H1 (cell line): ENCODE data around the gene SNX27. TPM values are rescaled to one million over a fixed set of nuclear protein-coding genes. Genes with fewer than 3 reads are reported as not detected.

Experiments used
- CTCF ChIA-PET: fragments of 300-600 bp; sonication (Branson Sonifier 250); formaldehyde crosslinking; loops from one replicate; lab custom pipeline; 2021; ENCODE audit not compliant: partially characterized antibody; lab: Charles Lee
- POLR2A ChIA-PET: fragments of 300-600 bp; sonication (Branson Sonifier 250); formaldehyde crosslinking; loops from one replicate; lab custom pipeline; 2021; ENCODE audit warnings: inconsistent platforms; ENCODE audit not compliant: partially characterized antibody; lab: Charles Lee
- DNase-seq, 2 experiments: peaks; one replicate each; pipeline versions ENCODE4 v3.0.0 to v3.0.0-alpha.2; 2010 to 2022; ENCODE audit warnings: low spot score in 2 of 2, low read depth in 1 of 2, mixed read lengths in 1 of 2
- FAIRE-seq: peaks from 2 replicates; lab custom pipeline; 2011; peaks lifted over from hg19 to GRCh38; lab: Jason Lieb, UNC
- H2AFZ ChIP-seq: 2 replicates; pipeline ENCODE4 v1.8.1; 2012; ENCODE audit warnings: low read length, inconsistent platforms
- H2AK5ac ChIP-seq: 2 replicates; pipeline ENCODE4 v1.6.1; 2013; ENCODE audit warnings: low read depth, low read length
- H2BK120ac ChIP-seq: replicated peaks from 2 replicates; pipeline ENCODE3; 2013; ENCODE audit warnings: low read depth, low read length, inconsistent platforms
- H2BK12ac ChIP-seq: 2 replicates; pipeline ENCODE4 v1.6.1; 2013; ENCODE audit warnings: low read depth, low read length
- H2BK15ac ChIP-seq: 2 replicates; pipeline ENCODE4 v1.6.1; 2013; ENCODE audit warnings: low read length
- H2BK20ac ChIP-seq: 2 replicates; pipeline ENCODE4 v1.6.1; 2013; ENCODE audit warnings: low read length
- H2BK5ac ChIP-seq: 2 replicates; pipeline ENCODE4 v1.6.1; 2013; ENCODE audit warnings: low read depth, low read length
- H3K14ac ChIP-seq: 2 replicates; pipeline ENCODE4 v1.6.1; 2013; ENCODE audit warnings: inconsistent platforms; ENCODE audit not compliant: insufficient read length
- H3K18ac ChIP-seq: 2 replicates; pipeline ENCODE4 v1.6.1; 2013; ENCODE audit warnings: low read length; ENCODE audit errors: extremely low read depth
- H3K23ac ChIP-seq: 2 replicates; pipeline ENCODE4 v1.6.1; 2013; ENCODE audit warnings: inconsistent platforms; ENCODE audit not compliant: insufficient read length
- H3K23me2 ChIP-seq: 2 replicates; pipeline ENCODE4 v1.6.1; 2013; ENCODE audit warnings: low read depth, low read length
- H3K27ac ChIP-seq: 2 replicates; pipeline ENCODE4 v1.6.1; 2011; ENCODE audit warnings: low read depth, low read length, inconsistent platforms
- H3K27me3 ChIP-seq, 4 experiments: replicated peaks in 1 of 4; 1 replicate in 1 of 4; 2 replicates in 3 of 4; pipeline versions ENCODE4 v1.6.1 to v1.8.1; 2011 to 2013; ENCODE audit warnings: low read length in 3 of 4, mild to moderate bottlenecking in 3 of 4, inconsistent platforms in 2 of 4, mixed read lengths in 2 of 4, moderate library complexity in 1 of 4; ENCODE audit not compliant: control insufficient read depth in 3 of 4, insufficient read depth in 3 of 4; ENCODE audit errors: extremely low read depth in 1 of 4
- H3K36me3 ChIP-seq, 4 experiments: 2 replicates each; pipeline versions ENCODE4 v1.6.1 to v1.8.1; 2011 to 2013; ENCODE audit warnings: mild to moderate bottlenecking in 4 of 4, low read length in 3 of 4, moderate library complexity in 2 of 4, control low read depth in 1 of 4, inconsistent platforms in 1 of 4; ENCODE audit not compliant: insufficient read depth in 4 of 4, control insufficient read depth in 2 of 4
- H3K4ac ChIP-seq: replicated peaks from 2 replicates; pipeline ENCODE3; 2013; ENCODE audit warnings: low read length, low read depth, mixed read lengths, inconsistent platforms; ENCODE audit not compliant: insufficient read length
- H3K4me1 ChIP-seq, 4 experiments: replicated peaks in 1 of 4; 1 replicate in 1 of 4; 2 replicates in 3 of 4; pipeline versions ENCODE4 v1.6.1 to v1.8.1; 2011 to 2013; ENCODE audit warnings: low read length in 3 of 4, inconsistent platforms in 2 of 4, mixed read lengths in 1 of 4; ENCODE audit not compliant: insufficient read depth in 4 of 4, control insufficient read depth in 3 of 4
- H3K4me2 ChIP-seq, 2 experiments: 2 replicates each; pipeline versions ENCODE4 v1.6.1 to v1.8.1; 2011 to 2013; ENCODE audit warnings: low read depth in 2 of 2, low read length in 2 of 2, control low read depth in 1 of 2, inconsistent platforms in 1 of 2, mild to moderate bottlenecking in 1 of 2; ENCODE audit not compliant: insufficient read depth in 1 of 2
- H3K4me3 ChIP-seq, 4 experiments: fragments of 200-600, 300-600 bp in 1 of 4; sonication (generic), shearing (Covaris generic), sonication (Bioruptor Twin) in 1 of 4; 2 replicates each; pipeline versions ENCODE4 v1.5.1 to v1.8.1; 2011 to 2016; ENCODE audit warnings: low read length in 4 of 4, low read depth in 3 of 4, control low read depth in 2 of 4, inconsistent platforms in 2 of 4, mild to moderate bottlenecking in 2 of 4, mixed read lengths in 1 of 4, moderate library complexity in 1 of 4; ENCODE audit not compliant: insufficient read depth in 2 of 4; ENCODE audit errors: extremely low read depth in 1 of 4
- H3K56ac ChIP-seq: replicated peaks from 2 replicates; pipeline ENCODE3; 2013; ENCODE audit warnings: low read depth, mild to moderate bottlenecking, mixed read lengths, low read length, inconsistent platforms; ENCODE audit not compliant: insufficient read length
- H3K79me1 ChIP-seq: 2 replicates; pipeline ENCODE4 v1.6.1; 2013; ENCODE audit warnings: low read depth, low read length, control low read depth
- H3K79me2 ChIP-seq, 2 experiments: 2 replicates each; pipeline versions ENCODE4 v1.6.1 to v1.8.1; 2012 to 2013; ENCODE audit warnings: low read length in 2 of 2, mild to moderate bottlenecking in 2 of 2, inconsistent platforms in 1 of 2; ENCODE audit not compliant: insufficient read depth in 2 of 2, control insufficient read depth in 1 of 2
- H3K9ac ChIP-seq, 4 experiments: replicated peaks in 1 of 4; 1 replicate in 1 of 4; 2 replicates in 3 of 4; pipeline versions ENCODE4 v1.6.1 to v1.8.1; 2011 to 2013; ENCODE audit warnings: low read depth in 3 of 4, low read length in 3 of 4, control low read depth in 2 of 4, mild to moderate bottlenecking in 2 of 4, moderate library complexity in 2 of 4, inconsistent platforms in 1 of 4; ENCODE audit errors: extremely low read depth in 1 of 4
- H3K9me3 ChIP-seq, 2 experiments: 2 replicates each; pipeline versions ENCODE4 v1.6.1 to v1.8.1; 2012 to 2013; ENCODE audit warnings: mild to moderate bottlenecking in 2 of 2, moderate library complexity in 2 of 2, control low read depth in 1 of 2, inconsistent platforms in 1 of 2, low read depth in 1 of 2, low read length in 1 of 2, mixed read lengths in 1 of 2; ENCODE audit not compliant: insufficient read depth in 2 of 2
- H4K20me1 ChIP-seq, 2 experiments: replicated peaks in 1 of 2; 2 replicates each; pipeline versions ENCODE3 to v1.8.1; 2011 to 2013; ENCODE audit warnings: inconsistent platforms in 2 of 2, low read length in 2 of 2, mild to moderate bottlenecking in 1 of 2; ENCODE audit not compliant: insufficient read depth in 2 of 2, control insufficient read depth in 1 of 2
- H4K5ac ChIP-seq: 2 replicates; pipeline ENCODE4 v1.6.1; 2013; ENCODE audit warnings: low read length, low read depth, mixed read lengths, inconsistent platforms; ENCODE audit not compliant: insufficient read length
- H4K8ac ChIP-seq: 2 replicates; pipeline ENCODE4 v1.8.0; 2013; ENCODE audit warnings: mild to moderate bottlenecking, moderate library complexity, low read length, inconsistent platforms; ENCODE audit not compliant: insufficient read depth; ENCODE audit errors: extremely low read depth
- H4K91ac ChIP-seq: replicated peaks from 2 replicates; pipeline ENCODE3; 2013; ENCODE audit warnings: low read length, mixed read lengths, inconsistent platforms; ENCODE audit not compliant: insufficient read length
- CBX8 ChIP-seq: fragments of 300-800, 300-1000 bp; sonication (generic); IDR thresholded peaks from 2 replicates; pipeline ENCODE4 v1.7.1; 2016; ENCODE audit warnings: low read depth, low read length, borderline replicate concordance
- CHD1 ChIP-seq: IDR thresholded peaks from 2 replicates; pipeline ENCODE4 v1.6.1; 2012; ENCODE audit warnings: low read depth, low read length, improper control_type of control experiment
- CTBP2 ChIP-seq: IDR thresholded peaks from 2 replicates; pipeline ENCODE4 v1.7.0; 2011; ENCODE audit warnings: borderline replicate concordance, mild to moderate bottlenecking, moderate library complexity, mixed read lengths, low read length; ENCODE audit not compliant: insufficient read depth, insufficient read length
- E2F6 ChIP-seq: IDR thresholded peaks from 2 replicates; pipeline ENCODE4 v1.6.1; 2012; ENCODE audit warnings: inconsistent platforms
- EZH2 ChIP-seq: fragments of 200-600 bp; sonication (generic); IDR thresholded peaks from 2 replicates; pipeline ENCODE4 v1.7.1; 2012; ENCODE audit warnings: low read depth, mild to moderate bottlenecking, moderate library complexity, low read length, inconsistent platforms; ENCODE audit not compliant: severe bottlenecking
- JUN ChIP-seq: IDR thresholded peaks from 2 replicates; pipeline ENCODE4 v1.6.1; 2011; ENCODE audit warnings: low read depth, mild to moderate bottlenecking, improper control_type of control experiment, low read length
- JUND ChIP-seq: IDR thresholded peaks from 2 replicates; pipeline ENCODE4 v1.6.1; 2011; ENCODE audit warnings: mild to moderate bottlenecking, improper control_type of control experiment, low read length
- KDM1A ChIP-seq: fragments of 200-600, 300-600 bp; sonication (generic); IDR thresholded peaks from 2 replicates; pipeline ENCODE4 v1.7.1; 2016; ENCODE audit warnings: mild to moderate bottlenecking, low read length, borderline replicate concordance
- POLR2A ChIP-seq, 2 experiments: IDR thresholded peaks; 1 replicate in 1 of 2; 2 replicates in 1 of 2; pipeline ENCODE4 v1.6.1; 2011; ENCODE audit warnings: low read depth in 2 of 2, low read length in 2 of 2, mild to moderate bottlenecking in 2 of 2; ENCODE audit errors: control extremely low read depth in 1 of 2
- RAD21 ChIP-seq, 2 experiments: IDR thresholded peaks in 1 of 2; conservative IDR thresholded peaks in 1 of 2; 2 replicates each; pipeline ENCODE4 v1.6.1; 2011; ENCODE audit warnings: low read depth in 2 of 2, low read length in 2 of 2, improper control_type of control experiment in 1 of 2, inconsistent platforms in 1 of 2, mild to moderate bottlenecking in 1 of 2, moderate library complexity in 1 of 2
- SP1 ChIP-seq: IDR thresholded peaks from 2 replicates; pipeline ENCODE4 v1.6.1; 2011; ENCODE audit warnings: low read depth, low read length
- TAF7 ChIP-seq: optimal IDR thresholded peaks from 2 replicates; pipeline ENCODE3; 2011; ENCODE audit warnings: low read depth, mild to moderate bottlenecking, inconsistent platforms, low read length, moderate library complexity, borderline replicate concordance
- WGBS, 2 experiments: shearing (Covaris generic) in 1 of 2; methylation state at CpG; one replicate each; pipeline versions ENCODE4 v1.1.6 to v1.1.7; 2013 to 2015; ENCODE audit warnings: low lambda C conversion rate in 2 of 2, mixed read lengths in 2 of 2, inconsistent platforms in 1 of 2, low coverage in 1 of 2, missing lambda C conversion rate in 1 of 2; ENCODE audit not compliant: insufficient replicate concordance in 2 of 2, insufficient coverage in 1 of 2, insufficient read length in 1 of 2; ENCODE audit errors: extremely low coverage in 1 of 2, missing lambda C conversion rate in 1 of 2; 5-methylcytosine and 5-hydroxymethylcytosine counted together
- polyA plus RNA-seq, 7 experiments: library from polyadenylated mRNA; depleted of rRNA in 3 of 7; stranded (reverse) in 5 of 7; unstranded in 2 of 7; fragments of >200 nt in 5 of 7; fragments of 200-250 nt in 2 of 7; gene quantifications; 1 replicate in 5 of 7; 2 replicates in 1 of 7; 4 replicates in 1 of 7; pipeline versions ENCODE4 v1.2.1 to v1.2.3, GENCODE V29; 2011 to 2013; ENCODE audit warnings: missing spikeins in 2 of 7, mixed read lengths in 2 of 7
- total RNA-seq: library from RNA; stranded (reverse); fragmentation: NEBNext Ultra II Directional; extraction: Animal tissue kit (Norgen Biotek cat#: 25700); gene quantifications from 2 replicates; pipeline ENCODE4 v1.2.1, GENCODE V29; 2021

The SNX27 gene
- total and polyA plus RNA-seq, 2 of the 8 experiments (the other 6 are each of a cell fraction or from before 2014, with no cell fraction given) = 23.4 to 65.4 TPM

GRCh38 chr1:151635479-151636072 lies 23.7 kb downstream of the SNX27 start:
- H3K4me3 ChIP-seq = no peak overlapping the region
- 78% methylated on average over 2 of the region's 2 CpGs; no CpG with 5 or more reads in 1 of the 2 experiments for WGBS, 2 experiments
- no peak for FAIRE-seq
- TF ChIP-seq CTBP2 (no peak), POLR2A (IDR thresholded peaks at IDR 0.05; ENCODE audit: control extremely low read depth in 1 of 2, low read depth in 2 of 2, low read length in 2 of 2) (no peak), KDM1A (no peak), CHD1 (no peak), E2F6 (no peak), TAF7 (no peak), RAD21 (IDR thresholded peaks at IDR 0.05 in 1 of 2, conservative IDR thresholded peaks at IDR 0.05 in 1 of 2; ENCODE audit: low read depth in 2 of 2, low read length in 2 of 2) (no peak), JUND (no peak), EZH2 (no peak), CBX8 (no peak), SP1 (no peak), JUN (no peak)

More at GRCh38 chr1:151635479-151636072, 23.7 kb downstream of the SNX27 start:
- no peak overlapping the region for H2BK12ac ChIP-seq
- CTCF ChIA-PET = interaction anchor here (1.4 to 1.5 kb wide), 2 partner anchors 13 to 41 kb away, joined by 4 read pairs; no protein-coding TSS in a partner anchor
- H3K14ac ChIP-seq = no peak overlapping the region
- H3K79me2 ChIP-seq = peaks cover 0 to 56% of the 10 kb centered on the region in 2 experiments; a peak in 2 of 4 replicates
- no peak overlapping the region for H3K9ac ChIP-seq
- no peak overlapping the region for H3K56ac ChIP-seq
- H2BK20ac ChIP-seq = no peak overlapping the region
- H2BK5ac ChIP-seq = no peak overlapping the region
- H2AFZ ChIP-seq = no peak overlapping the region
- H3K27ac ChIP-seq = no peak overlapping the region
- no peak overlapping the region for H2AK5ac ChIP-seq
- H3K23me2 ChIP-seq = no peaks in the 10 kb centered on the region
- no peak overlapping the region for H4K5ac ChIP-seq
- H4K91ac ChIP-seq = no peak overlapping the region
- POLR2A ChIA-PET = interaction anchor here (0.7 kb wide), 1 partner anchor 248 kb away, joined by 3 read pairs; no protein-coding TSS in a partner anchor
- no peak for DNase-seq
- H4K20me1 ChIP-seq = peaks cover 2% of the 10 kb centered on the region in 2 experiments
- H3K36me3 ChIP-seq = no peaks in the 10 kb centered on the region
- H3K4me2 ChIP-seq = no peak overlapping the region
- H3K4me1 ChIP-seq = peaks cover 0 to 5% (median 0%) of the 10 kb centered on the region in 4 experiments; a peak in 2 of 7 replicates
- no peak overlapping the region for H2BK15ac ChIP-seq
- no peak overlapping the region for H3K18ac ChIP-seq
- no peak overlapping the region for H4K8ac ChIP-seq
- no peaks in the 10 kb centered on the region for H3K27me3 ChIP-seq
- no peak overlapping the region for H3K23ac ChIP-seq
- no peak overlapping the region for H2BK120ac ChIP-seq
- H3K4ac ChIP-seq = no peak overlapping the region
- no peaks in the 10 kb centered on the region; the same call in 1 of the 2 replicates for H3K79me1 ChIP-seq
- H3K9me3 ChIP-seq = no peaks in the 10 kb centered on the region
